GM12878 (cell line): Measurements from ENCODE around the gene ATP6V1A. TPM values are rescaled to one million over a fixed set of nuclear protein-coding genes. Genes with fewer than 3 reads are reported as not detected.

Experiments
- ATAC-seq: fragments of 200-7000 bp; cut with Tn5 transposase; 3 replicates; pipeline ENCODE4 v1.9.1; 2020; ENCODE audit warnings: mild to moderate bottlenecking, moderate library complexity
- BruUV-seq: library from RNA; stranded (reverse); fragments of 400-500 nt; replicated peaks from 2 replicates; lab custom pipeline; 2021; lab: Mats Ljungman, UMichigan
- CTCF ChIA-PET: fragments of 300-600 bp; sonication (Branson Sonifier 250); formaldehyde crosslinking; extraction: SDS; loops from one replicate; lab custom pipeline; 2021; ENCODE audit warnings: inconsistent platforms; lab: Yijun Ruan, JAX
- POLR2A ChIA-PET: fragments of 350-600 bp; formaldehyde crosslinking; extraction: SDS; loops from one replicate; lab custom pipeline; 2021; ENCODE audit warnings: inconsistent platforms; lab: Charles Lee
- RAD21 ChIA-PET: fragments of 300-600 bp; sonication (Branson Sonifier 250); formaldehyde crosslinking; loops from one replicate; lab custom pipeline; 2023; ENCODE audit warnings: antibody characterized with exemption; ENCODE audit not compliant: unreplicated experiment; lab: Charles Lee
- SMC1A ChIA-PET: fragments of 300-600 bp; sonication (Branson Sonifier 250); formaldehyde crosslinking; loops from one replicate; lab custom pipeline; 2023; ENCODE audit not compliant: unreplicated experiment, uncharacterized antibody; lab: Charles Lee
- DNase-seq: peaks from one replicate; pipeline ENCODE4 v3.0.0-alpha.2; 2011; ENCODE audit warnings: low read depth, low spot score
- FAIRE-seq: peaks from 3 replicates; lab custom pipeline; 2011; peaks lifted over from hg19 to GRCh38; lab: Jason Lieb, UNC
- H2AFZ ChIP-seq: 2 replicates; pipeline ENCODE4 v1.6.0; 2011; ENCODE audit warnings: low read depth, low read length, control low read depth; ENCODE audit not compliant: control insufficient read depth
- H3K27ac ChIP-seq: 2 replicates; pipeline ENCODE4 v1.5.1; 2011; ENCODE audit warnings: control low read depth; ENCODE audit not compliant: control insufficient read depth, insufficient read depth
- H3K27me3 ChIP-seq, 2 experiments: replicated peaks in 1 of 2; 2 replicates each; pipeline versions ENCODE4 v1.6.0 to v1.6.1; 2011; ENCODE audit warnings: low read length in 1 of 2; ENCODE audit not compliant: control insufficient read depth in 2 of 2, insufficient read depth in 2 of 2
- H3K36me3 ChIP-seq, 2 experiments: 2 replicates each; pipeline ENCODE4 v1.5.1; 2011; ENCODE audit warnings: low read length in 1 of 2; ENCODE audit not compliant: control insufficient read depth in 2 of 2, insufficient read depth in 2 of 2
- H3K4me1 ChIP-seq: 2 replicates; pipeline ENCODE4 v1.6.1; 2011; ENCODE audit warnings: mild to moderate bottlenecking, low read length, moderate library complexity, mixed read lengths; ENCODE audit not compliant: control insufficient read depth, insufficient read depth
- H3K4me2 ChIP-seq: 2 replicates; pipeline ENCODE4 v1.6.0; 2011; ENCODE audit warnings: control low read depth; ENCODE audit not compliant: control insufficient read depth, insufficient read depth
- H3K4me3 ChIP-seq: fragments of 200-600 bp; sonication (generic); 2 replicates; pipeline ENCODE4 v1.5.1; 2016
- H3K79me2 ChIP-seq: 2 replicates; pipeline ENCODE4 v1.6.0; 2011; ENCODE audit warnings: low read length; ENCODE audit not compliant: control insufficient read depth, insufficient read depth
- H3K9ac ChIP-seq: 2 replicates; pipeline ENCODE4 v1.8.0; 2011; ENCODE audit warnings: low read length, control low read depth, mixed read lengths; ENCODE audit not compliant: control insufficient read depth, insufficient read depth
- H3K9me3 ChIP-seq: replicated peaks from 3 replicates; pipeline ENCODE4 v1.5.1; 2011; ENCODE audit warnings: mild to moderate bottlenecking, low read length; ENCODE audit not compliant: control insufficient read depth, insufficient read depth
- H4K20me1 ChIP-seq: 2 replicates; pipeline ENCODE4 v1.6.0; 2011; ENCODE audit not compliant: control insufficient read depth, insufficient read depth
- ATF7 ChIP-seq: fragments of 450-650 bp; IDR thresholded peaks from 2 replicates; pipeline ENCODE4 v1.6.1; 2016; ENCODE audit warnings: low read depth, mild to moderate bottlenecking
- CBFB ChIP-seq: IDR thresholded peaks from 2 replicates; pipeline ENCODE4 v1.6.1; 2016; ENCODE audit warnings: antibody characterized with exemption, low read depth
- CHD1 ChIP-seq: IDR thresholded peaks from 2 replicates; pipeline ENCODE4 v1.6.1; 2012; ENCODE audit warnings: low read depth, low read length, improper control_type of control experiment
- CREM ChIP-seq: IDR thresholded peaks from 2 replicates; pipeline ENCODE4 v1.6.1; 2014; ENCODE audit warnings: antibody characterized with exemption, low read depth
- HDAC2 ChIP-seq: fragments of 200-600 bp; sonication (generic); IDR thresholded peaks from 2 replicates; pipeline ENCODE4 v1.6.1; 2017
- NFYB ChIP-seq: IDR thresholded peaks from 2 replicates; pipeline ENCODE4 v1.6.1; 2011; ENCODE audit warnings: low read depth, mild to moderate bottlenecking, low read length, improper control_type of control experiment, moderate library complexity; ENCODE audit not compliant: insufficient read depth
- NR2F1 ChIP-seq: fragments of 450-650 bp; conservative IDR thresholded peaks from 2 replicates; pipeline ENCODE4 v1.6.1; 2017; ENCODE audit warnings: mild to moderate bottlenecking
- RCOR1 ChIP-seq: conservative IDR thresholded peaks from 2 replicates; pipeline ENCODE4 v1.6.1; 2012; ENCODE audit warnings: low read depth, low read length, improper control_type of control experiment
- RELA ChIP-seq: fragments of 450-650 bp; IDR thresholded peaks from 2 replicates; pipeline ENCODE4 v1.8.0; 2014; ENCODE audit warnings: borderline replicate concordance; ENCODE audit not compliant: partially characterized antibody
- TARDBP ChIP-seq: IDR thresholded peaks from 2 replicates; pipeline ENCODE4 v1.6.1; 2016; ENCODE audit warnings: borderline replicate concordance
- TBL1XR1 ChIP-seq: IDR thresholded peaks from 2 replicates; pipeline ENCODE4 v1.6.1; 2012; ENCODE audit warnings: low read depth, low read length, improper control_type of control experiment
- YBX1 ChIP-seq: fragments of 450-650 bp; IDR thresholded peaks from 2 replicates; pipeline ENCODE4 v1.6.1; 2016; ENCODE audit warnings: antibody characterized with exemption
- YY1 ChIP-seq: IDR thresholded peaks from 2 replicates; pipeline ENCODE4 v1.6.1; 2011; ENCODE audit warnings: low read depth, mild to moderate bottlenecking, low read length
- ZNF622 ChIP-seq: fragments of 450-650 bp; IDR thresholded peaks from 2 replicates; pipeline ENCODE4 v1.6.1; 2017; ENCODE audit warnings: mild to moderate bottlenecking, inconsistent platforms
- ZSCAN29 ChIP-seq: fragments of 450-650 bp; IDR thresholded peaks from 2 replicates; pipeline ENCODE4 v1.6.1; 2017; ENCODE audit warnings: mild to moderate bottlenecking, moderate library complexity
- WGBS: methylation state at CpG from one replicate; pipeline ENCODE4 v1.1.6; 2016; ENCODE audit warnings: low lambda C conversion rate; ENCODE audit not compliant: insufficient replicate concordance, insufficient coverage; ENCODE audit errors: missing lambda C conversion rate; 5-methylcytosine and 5-hydroxymethylcytosine counted together
- in situ Hi-C: fragments of 300-500 bp; cut with MboI; formaldehyde crosslinking; loops from 9 replicates; pipeline ENCODE4 v1.14.3; 2018; ENCODE audit warnings: mixed read lengths
- intact Hi-C: fragments of 100-400 bp; cut with micrococcal nuclease; formaldehyde crosslinking; loops from one replicate; pipeline ENCODE4 v1.14.2; 2022; ENCODE audit not compliant: unreplicated experiment
- polyA plus RNA-seq, 11 experiments: library from polyadenylated mRNA; depleted of rRNA in 4 of 11; unstranded in 6 of 11; stranded (reverse) in 5 of 11; fragments of >200 nt; fragmentation: Nextera tagmentation in 4 of 11; fragmentation: Illumina TruSeq in 1 of 11; extraction: Ambion mirVana in 4 of 11; extraction: Trizol in 1 of 11; gene quantifications; 1 replicate in 1 of 11; 2 replicates in 10 of 11; pipeline versions ENCODE4 v1.2.1 to v1.2.3, GENCODE V29; 2011 to 2016; ENCODE audit warnings: inconsistent platforms in 2 of 11, missing spikeins in 2 of 11, low read depth in 1 of 11
- total RNA-seq, 4 experiments: library from RNA; depleted of rRNA in 3 of 4; stranded (reverse); fragments of >200 nt in 3 of 4; fragmentation: Illumina TruSeq in 1 of 4; extraction: Trizol in 1 of 4; gene quantifications; 2 replicates each; pipeline versions ENCODE4 v1.2.1 to v1.2.3, GENCODE V29; 2013 to 2021
- TF ChIP-seq, protein P1 (sequence below), 3 experiments: IDR thresholded peaks in 2 of 3; conservative IDR thresholded peaks in 1 of 3; 2 replicates each; pipeline ENCODE4 v1.5.1; 2011; ENCODE audit warnings: low read depth in 3 of 3, low read length in 3 of 3, mild to moderate bottlenecking in 3 of 3, control low read depth in 2 of 3, moderate library complexity in 2 of 3, inconsistent platforms in 1 of 3, mixed read lengths in 1 of 3; ENCODE audit not compliant: control insufficient read depth in 2 of 3, insufficient read depth in 1 of 3; ENCODE audit errors: extremely low read depth in 1 of 3
- TF ChIP-seq, protein P2 (sequence below): fragments of 450-650 bp; IDR thresholded peaks from 2 replicates; pipeline ENCODE4 v1.6.1; 2014; ENCODE audit warnings: mild to moderate bottlenecking
- TF ChIP-seq, protein P3 (sequence below): IDR thresholded peaks from 2 replicates; pipeline ENCODE4 v1.6.1; 2012; ENCODE audit warnings: low read depth, low read length, improper control_type of control experiment
- TF ChIP-seq, protein P4 (sequence below): fragments of 450-650 bp; IDR thresholded peaks from 2 replicates; pipeline ENCODE4 v1.6.1; 2017; ENCODE audit warnings: mild to moderate bottlenecking

ATP6V1A gene
- total and polyA plus RNA-seq, 10 of the 15 experiments (the other 5 are each of a cell fraction or from before 2014, with no cell fraction given) = 22.4 to 65.8 (median 47.7) TPM

DNA sequence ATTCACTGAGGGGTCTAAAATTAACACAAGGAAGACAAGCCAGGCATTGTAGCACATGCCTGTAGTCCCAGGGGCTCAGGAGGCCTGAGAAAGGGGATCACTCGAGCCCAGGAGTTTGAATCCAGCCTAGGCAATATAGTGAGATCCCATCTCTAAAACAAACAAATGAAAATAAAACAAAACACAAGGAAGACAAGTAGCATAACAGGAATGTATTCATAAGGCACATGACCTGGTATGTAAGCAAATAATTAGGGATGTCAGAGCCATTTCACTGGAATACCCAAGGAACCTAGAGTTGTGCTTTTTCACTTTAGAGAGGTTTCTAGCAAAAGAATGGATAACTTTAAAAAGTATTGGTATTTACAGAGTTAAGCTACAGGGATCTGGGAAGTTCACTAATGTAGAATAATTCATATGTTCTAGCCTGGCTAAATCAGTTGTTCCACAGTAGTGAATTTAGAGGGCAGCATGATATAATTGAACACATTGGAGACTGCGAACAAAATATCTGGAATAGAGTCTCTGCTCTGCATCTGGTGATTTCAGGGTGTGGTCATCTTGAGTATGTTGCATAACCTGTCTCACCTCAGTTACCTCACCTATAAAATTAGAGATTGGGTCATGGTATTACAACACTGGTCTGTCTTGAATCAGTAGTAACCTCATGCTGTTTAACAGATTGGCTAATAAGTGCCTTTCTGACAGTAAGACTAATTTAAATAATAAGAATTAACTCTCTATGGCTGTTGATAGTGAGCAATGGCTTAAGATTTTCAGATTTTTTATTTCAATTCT, 101.0 kb downstream of the ATP6V1A start:
- no peak for FAIRE-seq
- no peaks in the 10 kb centered on the region for H4K20me1 ChIP-seq
- H3K36me3 ChIP-seq = no peaks in the 10 kb centered on the region
- intact Hi-C loops = loop anchor here (10.0 kb wide), 1 partner anchor 207 kb away; the partner anchor contains the start of genes CCDC191 and QTRT2
- H3K9me3 ChIP-seq = no peaks in the 10 kb centered on the region
- CTCF ChIA-PET = interaction anchor here (0.5 to 1.3 kb wide), 2 partner anchors 9 to 22 kb away, joined by 3 read pairs; partner anchors contain the start of gene GRAMD1C
- BruUV-seq = no TSS peak
- no peaks in the 10 kb centered on the region for H3K27me3 ChIP-seq
- no peak overlapping the region for H3K27ac ChIP-seq
- H3K4me2 ChIP-seq = no peak overlapping the region
- POLR2A ChIA-PET = no interaction called here
- no peak for DNase-seq
- H3K9ac ChIP-seq = no peak overlapping the region
- in situ Hi-C loops = no loop called here
- SMC1A ChIA-PET = no interaction called here
- H3K79me2 ChIP-seq = no peaks in the 10 kb centered on the region
- H3K4me1 ChIP-seq = no peaks in the 10 kb centered on the region
- WGBS = 73% methylated on average over 2 of the region's 2 CpGs
- H3K4me3 ChIP-seq = no peak overlapping the region
- no peak overlapping the region for H2AFZ ChIP-seq
- RAD21 ChIA-PET = no interaction called here
- TF ChIP-seq, protein P1, sequence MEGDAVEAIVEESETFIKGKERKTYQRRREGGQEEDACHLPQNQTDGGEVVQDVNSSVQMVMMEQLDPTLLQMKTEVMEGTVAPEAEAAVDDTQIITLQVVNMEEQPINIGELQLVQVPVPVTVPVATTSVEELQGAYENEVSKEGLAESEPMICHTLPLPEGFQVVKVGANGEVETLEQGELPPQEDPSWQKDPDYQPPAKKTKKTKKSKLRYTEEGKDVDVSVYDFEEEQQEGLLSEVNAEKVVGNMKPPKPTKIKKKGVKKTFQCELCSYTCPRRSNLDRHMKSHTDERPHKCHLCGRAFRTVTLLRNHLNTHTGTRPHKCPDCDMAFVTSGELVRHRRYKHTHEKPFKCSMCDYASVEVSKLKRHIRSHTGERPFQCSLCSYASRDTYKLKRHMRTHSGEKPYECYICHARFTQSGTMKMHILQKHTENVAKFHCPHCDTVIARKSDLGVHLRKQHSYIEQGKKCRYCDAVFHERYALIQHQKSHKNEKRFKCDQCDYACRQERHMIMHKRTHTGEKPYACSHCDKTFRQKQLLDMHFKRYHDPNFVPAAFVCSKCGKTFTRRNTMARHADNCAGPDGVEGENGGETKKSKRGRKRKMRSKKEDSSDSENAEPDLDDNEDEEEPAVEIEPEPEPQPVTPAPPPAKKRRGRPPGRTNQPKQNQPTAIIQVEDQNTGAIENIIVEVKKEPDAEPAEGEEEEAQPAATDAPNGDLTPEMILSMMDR (IDR thresholded peaks at IDR 0.05 in 2 of 3, conservative IDR thresholded peaks at IDR 0.05 in 1 of 3; ENCODE audit: control insufficient read depth in 2 of 3, extremely low read depth in 1 of 3, insufficient read depth in 1 of 3, low read depth in 3 of 3, low read length in 3 of 3) = no peak
- TF ChIP-seq ZNF622 = no peak
- TF ChIP-seq CBFB = no peak
- no peak for TF ChIP-seq NR2F1
- no peak for TF ChIP-seq ZSCAN29
- no peak for TF ChIP-seq CREM
- TF ChIP-seq, protein P2, sequence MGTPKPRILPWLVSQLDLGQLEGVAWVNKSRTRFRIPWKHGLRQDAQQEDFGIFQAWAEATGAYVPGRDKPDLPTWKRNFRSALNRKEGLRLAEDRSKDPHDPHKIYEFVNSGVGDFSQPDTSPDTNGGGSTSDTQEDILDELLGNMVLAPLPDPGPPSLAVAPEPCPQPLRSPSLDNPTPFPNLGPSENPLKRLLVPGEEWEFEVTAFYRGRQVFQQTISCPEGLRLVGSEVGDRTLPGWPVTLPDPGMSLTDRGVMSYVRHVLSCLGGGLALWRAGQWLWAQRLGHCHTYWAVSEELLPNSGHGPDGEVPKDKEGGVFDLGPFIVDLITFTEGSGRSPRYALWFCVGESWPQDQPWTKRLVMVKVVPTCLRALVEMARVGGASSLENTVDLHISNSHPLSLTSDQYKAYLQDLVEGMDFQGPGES = no peak
- no peak for TF ChIP-seq YY1
- no peak for TF ChIP-seq YBX1
- no peak for TF ChIP-seq NFYB
- TF ChIP-seq TARDBP = no peak
- TF ChIP-seq, protein P3, sequence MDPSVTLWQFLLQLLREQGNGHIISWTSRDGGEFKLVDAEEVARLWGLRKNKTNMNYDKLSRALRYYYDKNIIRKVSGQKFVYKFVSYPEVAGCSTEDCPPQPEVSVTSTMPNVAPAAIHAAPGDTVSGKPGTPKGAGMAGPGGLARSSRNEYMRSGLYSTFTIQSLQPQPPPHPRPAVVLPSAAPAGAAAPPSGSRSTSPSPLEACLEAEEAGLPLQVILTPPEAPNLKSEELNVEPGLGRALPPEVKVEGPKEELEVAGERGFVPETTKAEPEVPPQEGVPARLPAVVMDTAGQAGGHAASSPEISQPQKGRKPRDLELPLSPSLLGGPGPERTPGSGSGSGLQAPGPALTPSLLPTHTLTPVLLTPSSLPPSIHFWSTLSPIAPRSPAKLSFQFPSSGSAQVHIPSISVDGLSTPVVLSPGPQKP = no peak
- TF ChIP-seq RELA = no peak
- TF ChIP-seq, protein P4, sequence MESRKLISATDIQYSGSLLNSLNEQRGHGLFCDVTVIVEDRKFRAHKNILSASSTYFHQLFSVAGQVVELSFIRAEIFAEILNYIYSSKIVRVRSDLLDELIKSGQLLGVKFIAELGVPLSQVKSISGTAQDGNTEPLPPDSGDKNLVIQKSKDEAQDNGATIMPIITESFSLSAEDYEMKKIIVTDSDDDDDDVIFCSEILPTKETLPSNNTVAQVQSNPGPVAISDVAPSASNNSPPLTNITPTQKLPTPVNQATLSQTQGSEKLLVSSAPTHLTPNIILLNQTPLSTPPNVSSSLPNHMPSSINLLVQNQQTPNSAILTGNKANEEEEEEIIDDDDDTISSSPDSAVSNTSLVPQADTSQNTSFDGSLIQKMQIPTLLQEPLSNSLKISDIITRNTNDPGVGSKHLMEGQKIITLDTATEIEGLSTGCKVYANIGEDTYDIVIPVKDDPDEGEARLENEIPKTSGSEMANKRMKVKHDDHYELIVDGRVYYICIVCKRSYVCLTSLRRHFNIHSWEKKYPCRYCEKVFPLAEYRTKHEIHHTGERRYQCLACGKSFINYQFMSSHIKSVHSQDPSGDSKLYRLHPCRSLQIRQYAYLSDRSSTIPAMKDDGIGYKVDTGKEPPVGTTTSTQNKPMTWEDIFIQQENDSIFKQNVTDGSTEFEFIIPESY = no peak
- TF ChIP-seq TBL1XR1 = no peak
- TF ChIP-seq CHD1 = no peak
- no peak for TF ChIP-seq HDAC2
- TF ChIP-seq ATF7 = no peak
- TF ChIP-seq RCOR1 = no peak
- no peak for ATAC-seq
